Measurements from ENCODE around the gene PPP1R12B. TPM values are rescaled to one million over a fixed set of nuclear protein-coding genes. Genes with fewer than 3 reads are reported as not detected.
"Not testable (repeated sequence)": the region's sequence is repeated elsewhere in the genome, so short reads cannot be mapped to it uniquely, and the experiment has no call there.

The PPP1R12B gene
- total and polyA plus RNA-seq, 9 donors = 50.3 to 232 (median 73.0) TPM

DNA sequence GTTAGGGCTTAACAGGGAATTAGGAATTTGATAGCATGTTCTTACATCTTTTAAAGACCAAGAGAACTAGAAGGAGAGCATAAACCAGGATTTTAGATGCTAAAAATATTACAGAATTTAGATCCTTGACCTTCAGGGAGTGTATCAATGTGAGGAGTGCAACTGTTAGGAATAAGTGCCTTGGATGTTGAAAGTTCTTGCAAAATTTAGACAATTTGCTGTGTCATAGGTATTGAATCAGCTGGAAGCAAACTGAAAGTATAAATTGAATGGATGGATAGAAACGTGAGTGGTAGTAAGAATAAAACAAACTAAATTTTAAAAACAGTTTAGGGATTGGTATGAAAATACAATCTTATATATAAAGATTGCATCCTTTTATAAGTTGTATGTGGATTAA lies 27.7 kb downstream of the PPP1R12B start:
- Histone ChIP-seq H3K27ac (no peak overlapping the region), H3K27me3 (no peaks in the 10 kb centered on the region), H3K36me3 (no peaks in the 10 kb centered on the region), H3K4me1 (ENCODE audit: insufficient read depth) (no peaks in the 10 kb centered on the region), H3K9me3 (no peaks in the 10 kb centered on the region), H3K4me3 (no peak overlapping the region)
- 13 to 37% (median 25%) methylated on average over 1 of the region's 1 CpG for WGBS, 3 donors
- TF ChIP-seq, protein P1, sequence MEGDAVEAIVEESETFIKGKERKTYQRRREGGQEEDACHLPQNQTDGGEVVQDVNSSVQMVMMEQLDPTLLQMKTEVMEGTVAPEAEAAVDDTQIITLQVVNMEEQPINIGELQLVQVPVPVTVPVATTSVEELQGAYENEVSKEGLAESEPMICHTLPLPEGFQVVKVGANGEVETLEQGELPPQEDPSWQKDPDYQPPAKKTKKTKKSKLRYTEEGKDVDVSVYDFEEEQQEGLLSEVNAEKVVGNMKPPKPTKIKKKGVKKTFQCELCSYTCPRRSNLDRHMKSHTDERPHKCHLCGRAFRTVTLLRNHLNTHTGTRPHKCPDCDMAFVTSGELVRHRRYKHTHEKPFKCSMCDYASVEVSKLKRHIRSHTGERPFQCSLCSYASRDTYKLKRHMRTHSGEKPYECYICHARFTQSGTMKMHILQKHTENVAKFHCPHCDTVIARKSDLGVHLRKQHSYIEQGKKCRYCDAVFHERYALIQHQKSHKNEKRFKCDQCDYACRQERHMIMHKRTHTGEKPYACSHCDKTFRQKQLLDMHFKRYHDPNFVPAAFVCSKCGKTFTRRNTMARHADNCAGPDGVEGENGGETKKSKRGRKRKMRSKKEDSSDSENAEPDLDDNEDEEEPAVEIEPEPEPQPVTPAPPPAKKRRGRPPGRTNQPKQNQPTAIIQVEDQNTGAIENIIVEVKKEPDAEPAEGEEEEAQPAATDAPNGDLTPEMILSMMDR (IDR thresholded peaks at IDR 0.05) = no peak
- no peak for TF ChIP-seq POLR2A (IDR thresholded peaks at IDR 0.05)
- no peak for TF ChIP-seq EP300 (IDR thresholded peaks at IDR 0.05)
- intact Hi-C loops (cut with DNase I) = no loop called here
- no peak for DNase-seq

GRCh38 chr1:202379884-202380529 lies 31.5 kb downstream of the PPP1R12B start:
- intact Hi-C loops (cut with DNase I); H3K27me3 ChIP-seq; H3K9me3 ChIP-seq; H3K4me1 ChIP-seq (ENCODE audit: insufficient read depth); H3K36me3 ChIP-seq; H3K4me3 ChIP-seq; H3K27ac ChIP-seq; DNase-seq: not testable (repeated sequence)
- WGBS, 3 donors = 62 to 66% (median 63%) methylated on average over 4 of the region's 4 CpGs

DNA sequence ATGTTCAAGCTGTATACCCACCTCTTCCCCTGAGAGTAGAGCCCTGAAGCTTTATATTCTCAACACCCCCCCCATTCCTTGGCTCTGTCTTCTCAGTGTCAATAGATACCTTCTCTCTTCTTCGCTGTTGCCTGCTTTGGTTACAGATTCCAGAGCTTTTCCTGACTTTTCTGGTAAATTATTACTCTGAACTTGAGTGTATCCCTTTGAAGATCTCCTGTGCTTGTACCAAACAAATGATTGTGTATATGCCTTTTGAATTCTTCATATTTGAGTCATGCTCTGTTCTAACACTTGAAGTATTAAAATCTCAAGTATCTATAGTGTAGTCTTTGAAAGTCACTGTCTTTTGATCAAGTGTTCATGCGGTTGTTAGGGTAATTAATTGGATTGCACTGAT lies 32.0 kb downstream of the PPP1R12B start:
- H3K4me3 ChIP-seq; H3K27ac ChIP-seq; H3K9me3 ChIP-seq; H3K4me1 ChIP-seq (ENCODE audit: insufficient read depth); intact Hi-C loops (cut with DNase I); H3K36me3 ChIP-seq; H3K27me3 ChIP-seq; DNase-seq: not testable (repeated sequence)
- WGBS, 3 donors = 51 to 73% (median 63%) methylated on average over 2 of the region's 2 CpGs

DNA sequence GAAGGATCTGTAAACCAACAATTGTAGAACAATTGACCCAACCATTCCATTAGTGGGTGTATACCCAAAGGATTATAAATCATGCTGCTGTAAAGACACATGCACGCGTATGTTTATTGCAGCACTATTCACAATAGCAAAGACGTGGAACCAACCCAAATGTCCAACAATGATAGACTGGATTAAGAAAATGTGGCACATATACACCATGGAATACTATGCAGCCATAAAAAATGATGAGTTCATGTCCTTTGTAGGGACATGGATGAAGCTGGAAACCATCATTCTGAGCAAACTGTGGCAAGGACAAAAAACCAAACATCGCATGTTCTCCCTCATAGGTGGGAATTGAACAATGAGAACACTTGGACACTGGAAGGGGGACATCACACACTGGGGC lies 33.4 kb downstream of the PPP1R12B start:
- DNase-seq; H3K36me3 ChIP-seq; H3K4me3 ChIP-seq; H3K9me3 ChIP-seq; H3K27me3 ChIP-seq; intact Hi-C loops (cut with DNase I); H3K27ac ChIP-seq; H3K4me1 ChIP-seq (ENCODE audit: insufficient read depth): not testable (repeated sequence)
- 82 to 100% (median 98%) methylated on average over 4 of the region's 4 CpGs for WGBS, 3 donors

- intact Hi-C loops (cut with DNase I); H3K36me3 ChIP-seq: not testable (repeated sequence)
- WGBS, 3 donors = 63 to 73% (median 66%) methylated on average over 3 of the region's 3 CpGs
Measured at GRCh38 chr1:202395831-202396230, 47.3 kb downstream of the PPP1R12B start.

DNA sequence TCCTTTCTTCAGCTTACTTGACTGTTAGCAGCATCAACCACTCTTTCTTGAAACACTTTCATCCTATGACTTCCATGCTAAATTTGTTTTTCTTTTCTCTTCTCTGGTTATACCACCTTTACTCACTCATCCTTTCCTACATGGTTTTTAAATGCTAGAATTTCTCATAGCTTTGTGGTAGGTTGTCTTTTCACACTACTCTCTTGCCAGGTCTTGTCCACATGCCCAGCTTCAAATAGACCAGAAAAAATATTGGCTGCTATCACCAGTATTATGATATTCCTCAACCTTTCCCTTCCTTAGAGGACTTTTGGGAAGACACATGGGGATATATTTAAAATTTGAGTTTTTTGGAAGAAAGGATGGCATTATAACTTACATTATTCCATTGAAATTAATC lies 48.8 kb downstream of the PPP1R12B start:
- H3K4me1 ChIP-seq (ENCODE audit: insufficient read depth) = peaks cover 2% of the 10 kb centered on the region
- no peak overlapping the region for H3K27ac ChIP-seq
- no peaks in the 10 kb centered on the region for H3K9me3 ChIP-seq
- TF ChIP-seq POLR2A (IDR thresholded peaks at IDR 0.05) (no peak), EP300 (IDR thresholded peaks at IDR 0.05) (no peak)
- TF ChIP-seq, protein P1 (IDR thresholded peaks at IDR 0.05) = no peak
- H3K27me3 ChIP-seq = no peaks in the 10 kb centered on the region
- H3K36me3 ChIP-seq = no peaks in the 10 kb centered on the region
- no peak overlapping the region for H3K4me3 ChIP-seq
- DNase-seq = no peak
- intact Hi-C loops (cut with DNase I) = no loop called here

More at GRCh38 chr1:202395831-202396230, 47.3 kb downstream of the PPP1R12B start:
- H3K27ac ChIP-seq; H3K4me3 ChIP-seq; H3K27me3 ChIP-seq; H3K9me3 ChIP-seq; DNase-seq; H3K4me1 ChIP-seq (ENCODE audit: insufficient read depth): not testable (repeated sequence)

- intact Hi-C loops (cut with DNase I); H3K27ac ChIP-seq; H3K27me3 ChIP-seq; H3K4me3 ChIP-seq; DNase-seq; H3K36me3 ChIP-seq; H3K9me3 ChIP-seq; H3K4me1 ChIP-seq (ENCODE audit: insufficient read depth): not testable (repeated sequence)
- 87 to 91% (median 87%) methylated on average over 1 of the region's 1 CpG for WGBS, 3 donors
Measured at GRCh38 chr1:202398439-202398838, 49.9 kb downstream of the PPP1R12B start.

- H3K36me3 ChIP-seq; H3K4me1 ChIP-seq (ENCODE audit: insufficient read depth): not testable (repeated sequence)
- WGBS, 3 donors = 88 to 92% (median 89%) methylated on average over 1 of the region's 1 CpG
Measured at GRCh38 chr1:202401771-202402170, 53.3 kb downstream of the PPP1R12B start.

DNA sequence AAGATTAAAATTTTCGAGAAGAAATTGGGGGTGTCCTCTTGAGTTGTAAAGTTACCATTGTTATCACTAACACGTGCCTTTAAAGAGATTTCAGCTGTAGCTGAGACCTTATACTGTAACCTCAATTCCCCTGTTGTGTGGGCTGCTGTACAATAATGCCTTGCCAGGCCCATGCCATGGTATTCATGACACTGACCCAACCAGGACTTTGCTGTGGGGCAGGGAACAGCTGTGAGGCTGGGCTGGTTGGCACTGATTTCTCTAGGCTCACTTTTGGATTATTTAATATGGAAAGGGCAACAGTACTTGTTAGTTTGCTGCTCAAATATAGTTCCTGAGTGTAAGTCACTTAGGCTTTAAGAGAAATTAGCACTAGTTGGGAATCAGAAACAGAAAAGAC lies 54.9 kb downstream of the PPP1R12B start:
- DNase-seq; H3K27me3 ChIP-seq; H3K27ac ChIP-seq; intact Hi-C loops (cut with DNase I); H3K36me3 ChIP-seq; H3K4me1 ChIP-seq (ENCODE audit: insufficient read depth); H3K9me3 ChIP-seq; H3K4me3 ChIP-seq: not testable (repeated sequence)
- 79 to 86% (median 80%) methylated on average over 2 of the region's 2 CpGs for WGBS, 3 donors

More at GRCh38 chr1:202401771-202402170, 53.3 kb downstream of the PPP1R12B start:
- H3K27me3 ChIP-seq; DNase-seq; H3K4me3 ChIP-seq; H3K9me3 ChIP-seq; H3K27ac ChIP-seq; intact Hi-C loops (cut with DNase I): not testable (repeated sequence)

All from ovary (tissue), 9 donors.